ENCODE results near the gene ACYP1. TPM values are rescaled to one million over a fixed set of nuclear protein-coding genes. Genes with fewer than 3 reads are reported as not detected.

Gene ACYP1
- total RNA-seq, 4 donors from 2014 or later, result 6.6 to 36.0 (median 23.2) TPM

- intact Hi-C loops (cut with DNase I; ENCODE audit: low total_unique reads) (loop anchor here (5.0 kb wide), 1 partner anchor 141 kb away; no protein-coding TSS in a partner anchor), in situ Hi-C loops (cut with MboI; ENCODE audit: low pct_ligation_motif_present in 1 of 4, low pct_unique_long_range_greater_than_20kb in 1 of 4, low sequenced_read_pairs in 3 of 4) (loop anchor here in 3 of 4 donors (10.0 to 25.0 kb wide), 3 partner anchors 134 to 151 kb away; partner anchors contain the start of gene PGF (in 1 of the 3))
- H3K4me1 ChIP-seq, result no peaks in the 10 kb centered on the region
- no peak overlapping the region for H3K4me3 ChIP-seq
- TF ChIP-seq, protein P1, sequence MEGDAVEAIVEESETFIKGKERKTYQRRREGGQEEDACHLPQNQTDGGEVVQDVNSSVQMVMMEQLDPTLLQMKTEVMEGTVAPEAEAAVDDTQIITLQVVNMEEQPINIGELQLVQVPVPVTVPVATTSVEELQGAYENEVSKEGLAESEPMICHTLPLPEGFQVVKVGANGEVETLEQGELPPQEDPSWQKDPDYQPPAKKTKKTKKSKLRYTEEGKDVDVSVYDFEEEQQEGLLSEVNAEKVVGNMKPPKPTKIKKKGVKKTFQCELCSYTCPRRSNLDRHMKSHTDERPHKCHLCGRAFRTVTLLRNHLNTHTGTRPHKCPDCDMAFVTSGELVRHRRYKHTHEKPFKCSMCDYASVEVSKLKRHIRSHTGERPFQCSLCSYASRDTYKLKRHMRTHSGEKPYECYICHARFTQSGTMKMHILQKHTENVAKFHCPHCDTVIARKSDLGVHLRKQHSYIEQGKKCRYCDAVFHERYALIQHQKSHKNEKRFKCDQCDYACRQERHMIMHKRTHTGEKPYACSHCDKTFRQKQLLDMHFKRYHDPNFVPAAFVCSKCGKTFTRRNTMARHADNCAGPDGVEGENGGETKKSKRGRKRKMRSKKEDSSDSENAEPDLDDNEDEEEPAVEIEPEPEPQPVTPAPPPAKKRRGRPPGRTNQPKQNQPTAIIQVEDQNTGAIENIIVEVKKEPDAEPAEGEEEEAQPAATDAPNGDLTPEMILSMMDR (IDR thresholded peaks at IDR 0.05), result peak; percentile 73 to 77 (median 74)
- no peak for TF ChIP-seq POLR2AphosphoS5 (IDR thresholded peaks at IDR 0.05)
- no peak overlapping the region for H3K27ac ChIP-seq
- DNase-seq, result peak; percentile 35
- no peaks in the 10 kb centered on the region for H3K27me3 ChIP-seq
- 39 to 72% methylated on average over 3 to 7 of the region's 7 CpGs for WGBS, 2 donors (ENCODE audit: low coverage in 1 of 2)
- H3K9me3 ChIP-seq, result no peaks in the 10 kb centered on the region
- H3K36me3 ChIP-seq, result peaks cover 0 to 49% (median 13%) of the 10 kb centered on the region in 4 donors
Observed at GRCh38 chr14:75088566-75089373, 24.9 kb upstream of the ACYP1 start.

- WGBS, 2 donors (ENCODE audit: low coverage in 1 of 2), result 87 to 100% methylated on average over 1 to 2 of the region's 2 CpGs
- TF ChIP-seq EP300 (IDR thresholded peaks at IDR 0.05; ENCODE audit: low read depth) (no peak), POLR2A (IDR thresholded peaks at IDR 0.05) (no peak), POLR2AphosphoS5 (IDR thresholded peaks at IDR 0.05) (no peak)
- TF ChIP-seq, protein P1 (IDR thresholded peaks at IDR 0.05), result no peak
- Histone ChIP-seq H3K27ac (no peak overlapping the region), H3K27me3 (no peaks in the 10 kb centered on the region), H3K36me3 (peaks cover 0 to 48% (median 11%) of the 10 kb centered on the region in 4 donors), H3K4me3 (no peak overlapping the region), H3K4me1 (no peaks in the 10 kb centered on the region), H3K9me3 (no peaks in the 10 kb centered on the region)
- DNase-seq, result no peak
- in situ Hi-C loops (cut with MboI; ENCODE audit: low pct_ligation_motif_present in 1 of 4, low pct_unique_long_range_greater_than_20kb in 1 of 4, low sequenced_read_pairs in 3 of 4) (loop anchor here in 3 of 4 donors (10.0 to 25.0 kb wide), 3 partner anchors 133 to 151 kb away; partner anchors contain the start of gene PGF (in 1 of the 3)), intact Hi-C loops (cut with DNase I; ENCODE audit: low total_unique reads) (loop anchor here (5.0 kb wide), 1 partner anchor 141 kb away; no protein-coding TSS in a partner anchor)
Observed at GRCh38 chr14:75088153-75088552, 24.3 kb upstream of the ACYP1 start.

GRCh38 chr14:75084513-75084912, 20.7 kb upstream of the ACYP1 start:
- intact Hi-C loops (cut with DNase I; ENCODE audit: low total_unique reads), result no loop called here
- H3K9me3 ChIP-seq, result no peaks in the 10 kb centered on the region
- H3K36me3 ChIP-seq, result peaks cover 0 to 43% (median 11%) of the 10 kb centered on the region in 4 donors
- in situ Hi-C loops (cut with MboI; ENCODE audit: low pct_ligation_motif_present in 1 of 4, low pct_unique_long_range_greater_than_20kb in 1 of 4, low sequenced_read_pairs in 3 of 4), result loop anchor here in 3 of 4 donors (10.0 to 25.0 kb wide), 3 partner anchors 130 to 147 kb away; partner anchors contain the start of gene PGF (in 1 of the 3)
- DNase-seq, result peak; percentile 24
- peaks cover 0 to 11% (median 0%) of the 10 kb centered on the region in 4 donors for H3K4me1 ChIP-seq
- no peaks in the 10 kb centered on the region for H3K27me3 ChIP-seq
- no peak overlapping the region for H3K27ac ChIP-seq
- 58% methylated on average over 5 of the region's 5 CpGs; no CpG with 5 or more reads in 1 of the 2 donors for WGBS, 2 donors (ENCODE audit: low coverage in 1 of 2)
- TF ChIP-seq EP300 (IDR thresholded peaks at IDR 0.05; ENCODE audit: low read depth), result no peak
- TF ChIP-seq POLR2A (IDR thresholded peaks at IDR 0.05), result no peak
- TF ChIP-seq POLR2AphosphoS5 (IDR thresholded peaks at IDR 0.05), result no peak
- TF ChIP-seq, protein P1 (IDR thresholded peaks at IDR 0.05), result peak in 3 of 5 experiments; percentile 30 to 51 (median 34)
- H3K4me3 ChIP-seq, result no peak overlapping the region

GRCh38 chr14:75083271-75083670, 19.4 kb upstream of the ACYP1 start:
- H3K9me3 ChIP-seq, result no peaks in the 10 kb centered on the region
- in situ Hi-C loops (cut with MboI; ENCODE audit: low pct_ligation_motif_present in 1 of 4, low pct_unique_long_range_greater_than_20kb in 1 of 4, low sequenced_read_pairs in 3 of 4), result loop anchor here in 3 of 4 donors (10.0 to 25.0 kb wide), 3 partner anchors 128 to 146 kb away; partner anchors contain the start of gene PGF (in 1 of the 3)
- intact Hi-C loops (cut with DNase I; ENCODE audit: low total_unique reads), result no loop called here
- H3K4me3 ChIP-seq, result no peak overlapping the region
- 90% methylated on average over 1 of the region's 1 CpG; no CpG with 5 or more reads in 1 of the 2 donors for WGBS, 2 donors (ENCODE audit: low coverage in 1 of 2)
- DNase-seq, result no peak
- H3K27ac ChIP-seq, result no peak overlapping the region
- peaks cover 0 to 41% (median 11%) of the 10 kb centered on the region in 4 donors for H3K36me3 ChIP-seq
- H3K27me3 ChIP-seq, result no peaks in the 10 kb centered on the region
- TF ChIP-seq, protein P1 (IDR thresholded peaks at IDR 0.05), result no peak
- H3K4me1 ChIP-seq, result peaks cover 0 to 11% (median 0%) of the 10 kb centered on the region in 4 donors
